Progenitor cell of endocrine pancreas (in vitro differentiated cells): ENCODE data around the gene ANKFY1. TPM values are rescaled to one million over a fixed set of nuclear protein-coding genes. Genes with fewer than 3 reads are reported as not detected.

Experiments used
- DNase-seq: peaks from one replicate; pipeline ENCODE4 v3.0.0; 2021; ENCODE audit warnings: low spot score; ENCODE audit not compliant: unreplicated experiment
- H3K27ac Mint-ChIP-seq: 2 replicates; pipeline ENCODE4 v1.8.0; 2021; ENCODE audit warnings: mild to moderate bottlenecking, moderate library complexity, mixed read lengths
- H3K27me3 Mint-ChIP-seq: 2 replicates; pipeline ENCODE4 v1.8.0; 2021; ENCODE audit warnings: mixed read lengths
- H3K36me3 Mint-ChIP-seq: 2 replicates; pipeline ENCODE4 v1.8.0; 2022; ENCODE audit warnings: mixed read lengths; ENCODE audit not compliant: insufficient read depth
- H3K4me1 Mint-ChIP-seq: 2 replicates; pipeline ENCODE4 v1.8.0; 2021; ENCODE audit warnings: low read depth, mixed read lengths
- H3K4me3 Mint-ChIP-seq: 2 replicates; pipeline ENCODE4 v1.8.0; 2021; ENCODE audit warnings: low read depth, mild to moderate bottlenecking, moderate library complexity, mixed read lengths
- H3K9me3 Mint-ChIP-seq: 2 replicates; pipeline ENCODE4 v1.8.0; 2021; ENCODE audit warnings: low read depth, mixed read lengths
- CTCF ChIP-seq: fragments of 200-600 bp; sonication (generic); IDR thresholded peaks from one replicate; pipeline ENCODE4 v1.5.0; 2021; ENCODE audit warnings: antibody characterized with exemption, mild to moderate bottlenecking; ENCODE audit not compliant: unreplicated experiment
- total RNA-seq: library from RNA; stranded (reverse); gene quantifications from 2 replicates; pipeline ENCODE4 v1.2.1, GENCODE V29; 2021

The ANKFY1 gene
- total RNA-seq, 1 donor from 2014 or later = 59.8 TPM

- Mint-ChIP-seq H3K36me3 (peaks cover under 1% of the 10 kb centered on the region), H3K4me1 (peaks cover 2% of the 10 kb centered on the region), H3K27ac (no peak overlapping the region), H3K4me3 (no peak overlapping the region), H3K27me3 (no peaks in the 10 kb centered on the region), H3K9me3 (no peaks in the 10 kb centered on the region)
- TF ChIP-seq CTCF = no peak
- no peak for DNase-seq
Measured at GRCh38 chr17:4135489-4135888, 128.3 kb downstream of the ANKFY1 start.

- Mint-ChIP-seq H3K27ac (peak overlapping the region; percentile 14), H3K27me3 (no peaks in the 10 kb centered on the region), H3K4me3 (no peak overlapping the region), H3K4me1 (no peaks in the 10 kb centered on the region), H3K9me3 (no peaks in the 10 kb centered on the region), H3K36me3 (peaks cover 2% of the 10 kb centered on the region)
- TF ChIP-seq CTCF = no peak
- DNase-seq = no peak
Measured at GRCh38 chr17:4134721-4135120, 129.1 kb downstream of the ANKFY1 start.

GRCh38 chr17:4130715-4131114, 133.1 kb downstream of the ANKFY1 start:
- DNase-seq = no peak
- H3K4me3 Mint-ChIP-seq = no peak overlapping the region
- peak overlapping the region; percentile 87 for H3K27ac Mint-ChIP-seq
- H3K4me1 Mint-ChIP-seq = no peaks in the 10 kb centered on the region
- H3K36me3 Mint-ChIP-seq = peaks cover 2% of the 10 kb centered on the region
- no peaks in the 10 kb centered on the region for H3K27me3 Mint-ChIP-seq
- TF ChIP-seq CTCF = no peak
- H3K9me3 Mint-ChIP-seq = no peaks in the 10 kb centered on the region

GRCh38 chr17:4127555-4127954, 136.2 kb downstream of the ANKFY1 start:
- no peaks in the 10 kb centered on the region for H3K4me1 Mint-ChIP-seq
- H3K4me3 Mint-ChIP-seq = no peak overlapping the region
- peaks cover 2% of the 10 kb centered on the region for H3K36me3 Mint-ChIP-seq
- TF ChIP-seq CTCF = no peak
- no peaks in the 10 kb centered on the region for H3K9me3 Mint-ChIP-seq
- DNase-seq = no peak
- no peak overlapping the region for H3K27ac Mint-ChIP-seq
- H3K27me3 Mint-ChIP-seq = no peaks in the 10 kb centered on the region

- H3K4me1 Mint-ChIP-seq = no peaks in the 10 kb centered on the region
- TF ChIP-seq CTCF = no peak
- peak overlapping the region; percentile 7 for H3K27ac Mint-ChIP-seq
Measured at GRCh38 chr17:4125552-4125951, 138.2 kb downstream of the ANKFY1 start.

More at GRCh38 chr17:4125552-4125951, 138.2 kb downstream of the ANKFY1 start:
- DNase-seq = no peak
- no peaks in the 10 kb centered on the region for H3K9me3 Mint-ChIP-seq
- H3K4me3 Mint-ChIP-seq = no peak overlapping the region
- peaks cover 4% of the 10 kb centered on the region for H3K36me3 Mint-ChIP-seq
- no peaks in the 10 kb centered on the region for H3K27me3 Mint-ChIP-seq
